ENCODE results near the gene SMNDC1.

- TF ChIP-seq CTCF (IDR thresholded peaks at IDR 0.05) (no peak), POLR2A (IDR thresholded peaks at IDR 0.05; ENCODE audit: low read depth) (no peak), EP300 (IDR thresholded peaks at IDR 0.05) (no peak)
Measured at GRCh38 chr10:110285501-110285900, 19.2 kb downstream of the SMNDC1 start.

Measured in esophagus muscularis mucosa (tissue), 4 donors.